ENCODE measurements around the gene CRIM1.
"Not testable (repeated sequence)": the region's sequence is repeated elsewhere in the genome, so short reads cannot be mapped to it uniquely, and the experiment has no call there.

Gene CRIM1

GRCh38 chr2:36351736-36352349 lies 3.7 kb upstream of the CRIM1 start:
- DNase-seq, result no peak

GRCh38 chr2:36352701-36353100 lies 2.9 kb upstream of the CRIM1 start:
- no peak for DNase-seq

GRCh38 chr2:36354811-36355150 lies 797 bp upstream of the CRIM1 start:
- DNase-seq, result no peak

GRCh38 chr2:36355890-36356297 lies 316 bp downstream of the CRIM1 start:
- no peak for DNase-seq

- DNase-seq, result peak; percentile 37
These were observed 866 bp downstream of the CRIM1 start for GRCh38 chr2:36356298-36356989.

GRCh38 chr2:36356990-36357846 lies 1.6 kb downstream of the CRIM1 start:
- peak; percentile 36 for DNase-seq

- DNase-seq, result no peak
These were observed 2.5 kb downstream of the CRIM1 start for GRCh38 chr2:36357847-36358659.

- DNase-seq, result no peak
These were observed 3.5 kb downstream of the CRIM1 start for GRCh38 chr2:36359067-36359466.

GRCh38 chr2:36360063-36360462 lies 4.5 kb downstream of the CRIM1 start:
- no peak for DNase-seq

GRCh38 chr2:36360834-36361233 lies 5.3 kb downstream of the CRIM1 start:
- DNase-seq, result no peak

- no peak for DNase-seq
These were observed 5.8 kb downstream of the CRIM1 start for GRCh38 chr2:36361396-36361795.

- DNase-seq, result no peak
These were observed 6.7 kb downstream of the CRIM1 start for GRCh38 chr2:36362291-36362690.

GRCh38 chr2:36363085-36363484 lies 7.5 kb downstream of the CRIM1 start:
- not testable (repeated sequence) for DNase-seq

GRCh38 chr2:36366491-36367120 lies 11.0 kb downstream of the CRIM1 start:
- no peak for DNase-seq

- no peak for DNase-seq
These were observed 11.9 kb downstream of the CRIM1 start for GRCh38 chr2:36367486-36367885.

- DNase-seq, result no peak
These were observed 12.3 kb downstream of the CRIM1 start for GRCh38 chr2:36367895-36368353.

- DNase-seq, result no peak
These were observed 12.9 kb downstream of the CRIM1 start for GRCh38 chr2:36368438-36368837.

GRCh38 chr2:36369163-36369562 lies 13.6 kb downstream of the CRIM1 start:
- no peak for DNase-seq

GRCh38 chr2:36369716-36370115 lies 14.1 kb downstream of the CRIM1 start:
- no peak for DNase-seq

- no peak for DNase-seq
These were observed 14.7 kb downstream of the CRIM1 start for GRCh38 chr2:36370281-36370680.

GRCh38 chr2:36371070-36371874 lies 15.7 kb downstream of the CRIM1 start:
- DNase-seq, result no peak
